Endothelial cell of umbilical vein (primary cell): Measurements from ENCODE around the gene BRF1. TPM values are rescaled to one million over a fixed set of nuclear protein-coding genes. Genes with fewer than 3 reads are reported as not detected.

Experiments used
- BruUV-seq: library from RNA; stranded (reverse); fragments of 400-500 nt; replicated peaks from 2 replicates; lab custom pipeline; 2021; lab: Mats Ljungman, UMichigan
- CTCF ChIA-PET: fragments of 300-600, 350-600 bp; sonication (Branson Sonifier 250); formaldehyde crosslinking; loops from one replicate; lab custom pipeline; 2021; ENCODE audit warnings: antibody characterized with exemption, inconsistent platforms; lab: Charles Lee
- POLR2A ChIA-PET: fragments of 300-600, 350-600 bp; sonication (Branson Sonifier 250); formaldehyde crosslinking; loops from one replicate; lab custom pipeline; 2021; ENCODE audit warnings: antibody characterized with exemption, inconsistent platforms; lab: Charles Lee
- DNase-seq: peaks from one replicate; pipeline ENCODE4 v3.0.0-alpha.2; 2011; ENCODE audit warnings: low read depth, low spot score
- FAIRE-seq: peaks from 2 replicates; lab custom pipeline; 2011; peaks lifted over from hg19 to GRCh38; lab: Jason Lieb, UNC
- H2AFZ ChIP-seq: 2 replicates; pipeline ENCODE4 v1.6.0; 2012; ENCODE audit warnings: low read depth, low read length, control low read depth, inconsistent platforms
- H3K27ac ChIP-seq: 2 replicates; pipeline ENCODE4 v1.5.1; 2011; ENCODE audit warnings: low read depth, mild to moderate bottlenecking, control low read depth, low read length, moderate library complexity; ENCODE audit not compliant: insufficient read depth
- H3K27me3 ChIP-seq, 2 experiments: 2 replicates each; pipeline versions ENCODE4 v1.6.0 to v1.6.1; 2011; ENCODE audit warnings: low read length in 2 of 2, mixed read lengths in 1 of 2; ENCODE audit not compliant: control insufficient read depth in 2 of 2, insufficient read depth in 2 of 2
- H3K36me3 ChIP-seq, 2 experiments: 2 replicates in 1 of 2; 3 replicates in 1 of 2; pipeline ENCODE4 v1.5.1; 2011; ENCODE audit warnings: low read length in 2 of 2, mild to moderate bottlenecking in 1 of 2, moderate library complexity in 1 of 2; ENCODE audit not compliant: control insufficient read depth in 2 of 2, insufficient read depth in 2 of 2; ENCODE audit errors: extremely low read depth in 1 of 2
- H3K4me1 ChIP-seq: 3 replicates; pipeline ENCODE4 v1.5.1; 2011; ENCODE audit warnings: mild to moderate bottlenecking, low read length; ENCODE audit not compliant: control insufficient read depth, insufficient read depth; ENCODE audit errors: extremely low read depth
- H3K4me2 ChIP-seq: 2 replicates; pipeline ENCODE4 v1.6.1; 2011; ENCODE audit warnings: low read length, control low read depth, mixed read lengths; ENCODE audit not compliant: insufficient read depth
- H3K4me3 ChIP-seq, 3 experiments: fragments of 200-600 bp in 1 of 3; sonication (generic), shearing (Covaris generic) in 1 of 3; replicated peaks in 1 of 3; 2 replicates each; pipeline ENCODE4 v1.5.1; 2011 to 2016; ENCODE audit warnings: control low read depth in 3 of 3, low read length in 3 of 3, mild to moderate bottlenecking in 2 of 3, inconsistent platforms in 1 of 3, low read depth in 1 of 3, moderate library complexity in 1 of 3; ENCODE audit not compliant: insufficient read depth in 1 of 3
- H3K79me2 ChIP-seq: 2 replicates; pipeline ENCODE4 v1.6.0; 2012; ENCODE audit warnings: low read length, inconsistent platforms; ENCODE audit not compliant: control insufficient read depth, insufficient read depth
- H3K9ac ChIP-seq: replicated peaks from 2 replicates; pipeline ENCODE3; 2011; ENCODE audit warnings: low read length, control low read depth; ENCODE audit not compliant: insufficient read depth; ENCODE audit errors: extremely low read depth
- H3K9me1 ChIP-seq: replicated peaks from 3 replicates; pipeline ENCODE4 v1.6.0; 2011; ENCODE audit warnings: mild to moderate bottlenecking, low read length; ENCODE audit not compliant: control insufficient read depth, insufficient read depth; ENCODE audit errors: extremely low read depth
- H3K9me3 ChIP-seq: replicated peaks from 2 replicates; pipeline ENCODE4 v1.5.1; 2012; ENCODE audit warnings: low read length, inconsistent platforms; ENCODE audit not compliant: control insufficient read depth, insufficient read depth
- H4K20me1 ChIP-seq: replicated peaks from 2 replicates; pipeline ENCODE3; 2011; ENCODE audit warnings: mild to moderate bottlenecking, low read length; ENCODE audit not compliant: control insufficient read depth, insufficient read depth; ENCODE audit errors: extremely low read depth
- CTCF ChIP-seq, 2 donors: IDR thresholded peaks; 1 replicate in 1 of 2; 2 replicates in 1 of 2; pipeline ENCODE4 v1.5.1; 2011; ENCODE audit warnings: low read length in 2 of 2, mild to moderate bottlenecking in 2 of 2, moderate library complexity in 2 of 2, control low read depth in 1 of 2, inconsistent platforms in 1 of 2, low read depth in 1 of 2; ENCODE audit not compliant: insufficient read depth in 1 of 2; ENCODE audit errors: extremely low read depth in 1 of 2
- EZH2 ChIP-seq: IDR thresholded peaks from 2 replicates; pipeline ENCODE4 v1.6.1; 2012; ENCODE audit warnings: borderline replicate concordance, low read depth, mild to moderate bottlenecking, moderate library complexity, low read length, inconsistent platforms; ENCODE audit not compliant: severe bottlenecking
- FOS ChIP-seq: IDR thresholded peaks from 2 replicates; pipeline ENCODE4 v1.6.1; 2011; ENCODE audit warnings: mild to moderate bottlenecking, low read length, moderate library complexity, borderline replicate concordance; ENCODE audit not compliant: insufficient read depth
- GATA2 ChIP-seq: IDR thresholded peaks from 2 replicates; pipeline ENCODE4 v1.7.0; 2011; ENCODE audit warnings: low read depth, mild to moderate bottlenecking, moderate library complexity, mixed read lengths, low read length; ENCODE audit not compliant: insufficient read length, insufficient read depth
- JUN ChIP-seq: IDR thresholded peaks from 2 replicates; pipeline ENCODE4 v1.6.1; 2011; ENCODE audit warnings: borderline replicate concordance, low read depth; ENCODE audit not compliant: insufficient read length, insufficient read depth
- MAX ChIP-seq: IDR thresholded peaks from 2 replicates; pipeline ENCODE4 v1.6.1; 2011; ENCODE audit not compliant: insufficient read depth, insufficient read length
- MYC ChIP-seq: IDR thresholded peaks from one replicate; pipeline ENCODE4 v1.6.1; 2011; ENCODE audit warnings: mild to moderate bottlenecking, low read depth, low read length
- POLR2A ChIP-seq: IDR thresholded peaks from 2 replicates; pipeline ENCODE4 v1.6.1; 2012; ENCODE audit warnings: low read depth, mild to moderate bottlenecking, control low read depth, low read length
- POLR2AphosphoS5 ChIP-seq: IDR thresholded peaks from 2 replicates; pipeline ENCODE4 v1.6.1; 2012; ENCODE audit warnings: low read depth, mild to moderate bottlenecking, control low read depth, low read length, moderate library complexity; ENCODE audit not compliant: insufficient read depth
- dilution Hi-C: fragments of 300-500 bp; cut with MboI; formaldehyde crosslinking; loops from one replicate; pipeline ENCODE4 v1.15.0; 2019; ENCODE audit warnings: low sequenced_read_pairs; ENCODE audit not compliant: extremely low pct_ligation_motif_present
- intact Hi-C: fragments of 100-400 bp; cut with micrococcal nuclease; formaldehyde crosslinking; loops from one replicate; pipeline ENCODE4 v1.10.0; 2022
- polyA plus RNA-seq, 4 experiments: library from polyadenylated mRNA; depleted of rRNA in 3 of 4; stranded (reverse) in 3 of 4; unstranded in 1 of 4; fragments of >200 nt; gene quantifications; 2 replicates each; pipeline versions ENCODE4 v1.2.1 to v1.2.3, GENCODE V29; 2011 to 2012; ENCODE audit warnings: missing spikeins in 1 of 4
- total RNA-seq: library from RNA; stranded (reverse); gene quantifications from 2 replicates; pipeline ENCODE4 v1.2.3, GENCODE V29; 2021

The BRF1 gene
- total and polyA plus RNA-seq, 2 donors (not counting 3 experiments of a cell fraction or from before 2014, with no cell fraction given): 19.0 to 47.2 TPM

- Histone ChIP-seq H3K36me3 (no peaks in the 10 kb centered on the region), H3K4me1 (peaks cover 57% of the 10 kb centered on the region), H4K20me1 (no peaks in the 10 kb centered on the region), H3K9me3 (no peaks in the 10 kb centered on the region), H3K4me3 (no peak overlapping the region), H3K4me2 (no peak overlapping the region), H3K27me3 (no peaks in the 10 kb centered on the region), H3K9ac (no peak overlapping the region), H2AFZ (no peak overlapping the region), H3K79me2 (no peaks in the 10 kb centered on the region), H3K27ac (no peak overlapping the region), H3K9me1 (no peaks in the 10 kb centered on the region)
- BruUV-seq: no TSS peak
- dilution Hi-C loops: no loop called here
- POLR2A ChIA-PET: no interaction called here
- TF ChIP-seq MAX (no peak), POLR2A (no peak), POLR2AphosphoS5 (no peak), CTCF (IDR thresholded peaks at IDR 0.05; ENCODE audit: extremely low read depth in 1 of 2, insufficient read depth in 1 of 2, low read depth in 1 of 2, low read length in 2 of 2) (no peak), EZH2 (no peak), JUN (no peak), MYC (no peak), FOS (no peak), GATA2 (no peak)
- intact Hi-C loops: no loop called here
- FAIRE-seq (no peak), DNase-seq (no peak)
- CTCF ChIA-PET: interaction anchor here (0.9 to 6.4 kb wide), 3 partner anchors 25 to 307 kb away, joined by 3 to 94 read pairs (median 4); no protein-coding TSS in a partner anchor
These were observed 127.7 kb downstream of the BRF1 start for GRCh38 chr14:105173145-105173544.
